Stimulated activated CD4-positive, alpha-beta T cell treated with anti-CD3 and anti-CD28 coated beads, Interleukin-1b, Interleukin-23, amount 100 ng/mL, for 24 hours (primary cell): ENCODE results near the gene TSACC.

Experiments
- DNase-seq, 4 experiments: peaks; one replicate each; pipeline ENCODE4 v3.0.0-alpha.2; 2020; ENCODE audit warnings: low read depth in 4 of 4, low spot score in 1 of 4

Gene TSACC

GRCh38 chr1:156392452-156392853 is 54.1 kb downstream of the TSACC start:
- DNase-seq = no peak

GRCh38 chr1:156393095-156393494 is 54.8 kb downstream of the TSACC start:
- DNase-seq = no peak

- DNase-seq = no peak
Observed at GRCh38 chr1:156394082-156394481, 55.8 kb downstream of the TSACC start.

GRCh38 chr1:156394835-156395461 is 56.6 kb downstream of the TSACC start:
- no peak for DNase-seq
